OCI-LY1 (cell line): ENCODE measurements around the gene GGN.

ENCODE experiments used
- CTCF ChIP-seq: fragments of 200-600 bp; sonication (generic), shearing (Covaris generic); IDR thresholded peaks from 2 replicates; pipeline ENCODE4 v1.5.1; 2017; ENCODE audit warnings: mild to moderate bottlenecking, antibody characterized with exemption, low read length, moderate library complexity, mixed read lengths
- EZH2 ChIP-seq: fragments of 200-600 bp; sonication (generic), shearing (Covaris generic); IDR thresholded peaks from 2 replicates; pipeline ENCODE4 v1.8.0; 2017; ENCODE audit warnings: borderline replicate concordance, mixed run types, mild to moderate bottlenecking, antibody characterized with exemption, low read length, moderate library complexity, mixed read lengths

DNA sequence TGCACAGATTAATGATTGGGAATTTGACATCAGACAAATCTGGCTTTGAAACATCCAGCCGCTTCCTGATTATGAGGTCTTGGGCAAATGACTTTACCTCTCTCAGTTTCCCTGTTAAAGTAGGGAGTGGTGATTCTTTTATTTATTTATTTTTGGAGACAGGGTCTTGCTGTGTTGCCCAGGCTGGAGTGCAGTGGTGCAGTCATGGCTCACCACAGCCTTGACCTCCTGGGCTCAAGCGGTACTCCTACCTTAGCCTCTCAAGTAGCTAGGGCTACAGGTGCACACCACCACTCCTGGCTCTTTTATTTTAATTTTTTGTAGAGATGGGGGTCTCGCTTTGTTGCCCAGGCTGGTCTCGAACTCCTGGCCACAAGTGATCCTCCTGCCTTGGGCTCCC lies 10.8 kb downstream of the GGN start:
- TF ChIP-seq CTCF (no peak), EZH2 (no peak)
